ENCODE measurements around the gene PDZD8. TPM values are rescaled to one million over a fixed set of nuclear protein-coding genes. Genes with fewer than 3 reads are reported as not detected.
"Not testable (repeated sequence)": the region's sequence is repeated elsewhere in the genome, so short reads cannot be mapped to it uniquely, and the experiment has no call there.

PDZD8 gene
- total and polyA plus RNA-seq, 2 experiments from 2014 or later: 14.4 to 20.1 TPM

DNA sequence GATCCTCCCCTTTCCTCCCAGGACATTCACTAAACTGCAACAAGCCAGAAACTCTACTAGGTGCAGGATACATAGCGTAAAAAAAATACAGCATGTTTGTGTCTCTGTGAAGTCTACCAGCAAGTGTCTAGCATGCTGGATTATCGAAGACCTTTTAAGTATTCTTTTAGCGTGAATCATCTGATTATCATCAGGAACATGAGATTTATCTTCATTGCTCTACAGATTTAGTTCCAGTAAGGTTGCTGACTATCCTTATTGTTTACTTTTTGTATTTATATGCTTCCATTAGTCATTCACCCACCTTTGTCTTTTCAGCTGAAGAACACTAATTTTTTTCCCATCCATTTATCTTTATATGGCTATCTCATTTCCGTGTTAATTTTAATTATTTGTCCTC lies 62.8 kb downstream of the PDZD8 start:
- Histone ChIP-seq H3K79me2 (ENCODE audit: insufficient read depth) (peaks cover 45% of the 10 kb centered on the region), H3K4me2 (ENCODE audit: unreplicated experiment) (no peak overlapping the region), H4K20me1 (ENCODE audit: insufficient read depth) (no peaks in the 10 kb centered on the region; the same call in 1 of the 2 replicates), H3K9me2 (ENCODE audit: insufficient read depth) (no peaks in the 10 kb centered on the region), H3K4me3 (no peak overlapping the region), H3K27me3 (replicated peaks; ENCODE audit: insufficient read depth) (no peaks in the 10 kb centered on the region), H2AFZ (no peak overlapping the region), H3K9ac (no peak overlapping the region), H3K27ac (no peak overlapping the region), H3K4me1 (ENCODE audit: insufficient read depth) (no peaks in the 10 kb centered on the region), H3K9me3 (ENCODE audit: low read depth) (no peaks in the 10 kb centered on the region), H3F3A (ENCODE audit: insufficient read depth) (no peaks in the 10 kb centered on the region), H3K36me3 (ENCODE audit: low read depth) (peaks cover 12% of the 10 kb centered on the region; the same call in 1 of the 2 replicates)
- WGBS, 2 experiments (ENCODE audit: low coverage in 1 of 2, low lambda C conversion rate in 2 of 2, missing lambda C conversion rate in 2 of 2): 92 to 95% methylated on average over 4 of the region's 4 CpGs
- DNase-seq: no peak
- in situ Hi-C loops (cut with MboI): loop anchor here (10.0 kb wide), 1 partner anchor 88 kb away; no protein-coding TSS in a partner anchor
- TF ChIP-seq EZH2 (IDR thresholded peaks at IDR 0.05; ENCODE audit: insufficient read depth, poor library complexity, severe bottlenecking) (no peak), EZH2phosphoT487 (IDR thresholded peaks at IDR 0.05; ENCODE audit: insufficient read depth, low read depth) (no peak)

- Histone ChIP-seq H3F3A (ENCODE audit: insufficient read depth) (no peaks in the 10 kb centered on the region), H3K9me2 (ENCODE audit: insufficient read depth) (no peaks in the 10 kb centered on the region), H3K27me3 (replicated peaks; ENCODE audit: insufficient read depth) (no peaks in the 10 kb centered on the region), H3K9me3 (ENCODE audit: low read depth) (no peaks in the 10 kb centered on the region), H4K20me1 (ENCODE audit: insufficient read depth) (no peaks in the 10 kb centered on the region; the same call in 1 of the 2 replicates), H3K79me2 (ENCODE audit: insufficient read depth) (peaks cover 48% of the 10 kb centered on the region), H3K9ac (no peak overlapping the region), H3K4me3 (no peak overlapping the region), H2AFZ (no peak overlapping the region), H3K36me3 (ENCODE audit: low read depth) (peaks cover 12% of the 10 kb centered on the region; the same call in 1 of the 2 replicates), H3K4me2 (ENCODE audit: unreplicated experiment) (no peak overlapping the region), H3K27ac (no peak overlapping the region), H3K4me1 (ENCODE audit: insufficient read depth) (no peaks in the 10 kb centered on the region)
- no peak for DNase-seq
- TF ChIP-seq EZH2phosphoT487 (IDR thresholded peaks at IDR 0.05; ENCODE audit: insufficient read depth, low read depth): no peak
- no peak for TF ChIP-seq EZH2 (IDR thresholded peaks at IDR 0.05; ENCODE audit: insufficient read depth, poor library complexity, severe bottlenecking)
- in situ Hi-C loops (cut with MboI): loop anchor here (10.0 kb wide), 1 partner anchor 86 kb away; no protein-coding TSS in a partner anchor
- WGBS, 2 experiments (ENCODE audit: low coverage in 1 of 2, low lambda C conversion rate in 2 of 2, missing lambda C conversion rate in 2 of 2): 96 to 100% methylated on average over 5 of the region's 5 CpGs
Measured at GRCh38 chr10:117311261-117311660, 64.0 kb downstream of the PDZD8 start.

- Histone ChIP-seq H3K9me2 (ENCODE audit: insufficient read depth) (no peaks in the 10 kb centered on the region), H3K4me2 (ENCODE audit: unreplicated experiment) (no peak overlapping the region), H3K4me3 (no peak overlapping the region), H3F3A (ENCODE audit: insufficient read depth) (0 out of 2 replicates have a peak, but pooled peaks cover 2% of the 10 kb centered on the region), H4K20me1 (ENCODE audit: insufficient read depth) (peaks cover 3% of the 10 kb centered on the region; the same call in 1 of the 2 replicates), H3K4me1 (ENCODE audit: insufficient read depth) (peaks cover 6% of the 10 kb centered on the region), H3K36me3 (ENCODE audit: low read depth) (peaks cover 10% of the 10 kb centered on the region; the same call in 1 of the 2 replicates), H2AFZ (no peak overlapping the region), H3K27me3 (replicated peaks; ENCODE audit: insufficient read depth) (no peaks in the 10 kb centered on the region), H3K79me2 (ENCODE audit: insufficient read depth) (peaks cover 69% of the 10 kb centered on the region), H3K27ac (no peak overlapping the region), H3K9ac (no peak overlapping the region), H3K9me3 (ENCODE audit: low read depth) (no peaks in the 10 kb centered on the region)
- TF ChIP-seq EZH2 (IDR thresholded peaks at IDR 0.05; ENCODE audit: insufficient read depth, poor library complexity, severe bottlenecking) (no peak), EZH2phosphoT487 (IDR thresholded peaks at IDR 0.05; ENCODE audit: insufficient read depth, low read depth) (no peak)
- no peak for DNase-seq
- in situ Hi-C loops (cut with MboI): no loop called here
Measured at GRCh38 chr10:117306674-117307073, 68.6 kb downstream of the PDZD8 start.

- WGBS, 2 experiments (ENCODE audit: low coverage in 1 of 2, low lambda C conversion rate in 2 of 2, missing lambda C conversion rate in 2 of 2): 94 to 99% methylated on average over 3 of the region's 3 CpGs
- in situ Hi-C loops (cut with MboI); H2AFZ ChIP-seq: not testable (repeated sequence)
Measured at GRCh38 chr10:117303451-117303850, 71.8 kb downstream of the PDZD8 start.

GRCh38 chr10:117300671-117301070 lies 74.6 kb downstream of the PDZD8 start:
- TF ChIP-seq EZH2 (IDR thresholded peaks at IDR 0.05; ENCODE audit: insufficient read depth, poor library complexity, severe bottlenecking): no peak
- TF ChIP-seq EZH2phosphoT487 (IDR thresholded peaks at IDR 0.05; ENCODE audit: insufficient read depth, low read depth): no peak
- in situ Hi-C loops (cut with MboI): no loop called here

More at GRCh38 chr10:117303451-117303850, 71.8 kb downstream of the PDZD8 start:
- H3K4me2 ChIP-seq (ENCODE audit: unreplicated experiment); H3K9me2 ChIP-seq (ENCODE audit: insufficient read depth); H4K20me1 ChIP-seq (ENCODE audit: insufficient read depth); H3K4me3 ChIP-seq; H3K9ac ChIP-seq; H3F3A ChIP-seq (ENCODE audit: insufficient read depth); H3K36me3 ChIP-seq (ENCODE audit: low read depth); DNase-seq; H3K9me3 ChIP-seq (ENCODE audit: low read depth); H3K27me3 ChIP-seq (replicated peaks; ENCODE audit: insufficient read depth); H3K27ac ChIP-seq: not testable (repeated sequence)
- peaks cover 10% of the 10 kb centered on the region for H3K4me1 ChIP-seq (ENCODE audit: insufficient read depth)
- H3K79me2 ChIP-seq (ENCODE audit: insufficient read depth): peaks cover 79% of the 10 kb centered on the region

More at GRCh38 chr10:117300671-117301070, 74.6 kb downstream of the PDZD8 start:
- Histone ChIP-seq H3K9me3 (ENCODE audit: low read depth) (no peaks in the 10 kb centered on the region), H3F3A (ENCODE audit: insufficient read depth) (0 out of 2 replicates have a peak, but pooled peaks cover 2% of the 10 kb centered on the region), H4K20me1 (ENCODE audit: insufficient read depth) (0 out of 2 replicates have a peak, but pooled peaks cover 3% of the 10 kb centered on the region), H3K4me3 (no peak overlapping the region), H3K4me1 (ENCODE audit: insufficient read depth) (peaks cover 10% of the 10 kb centered on the region), H3K27me3 (replicated peaks; ENCODE audit: insufficient read depth) (no peaks in the 10 kb centered on the region), H3K36me3 (ENCODE audit: low read depth) (no peaks in the 10 kb centered on the region), H3K27ac (no peak overlapping the region), H3K9ac (no peak overlapping the region), H3K79me2 (ENCODE audit: insufficient read depth) (peaks cover 78% of the 10 kb centered on the region), H2AFZ (no peak overlapping the region), H3K4me2 (ENCODE audit: unreplicated experiment) (no peak overlapping the region), H3K9me2 (ENCODE audit: insufficient read depth) (no peaks in the 10 kb centered on the region)
- WGBS, 2 experiments (ENCODE audit: low coverage in 1 of 2, low lambda C conversion rate in 2 of 2, missing lambda C conversion rate in 2 of 2): 92 to 100% methylated on average over 1 of the region's 1 CpG
- DNase-seq: no peak

Measured in GM23248 (cell line).